ENCODE results near the gene SLC5A4.

Gene SLC5A4

GRCh38 chr22:32246166-32246565, 9.0 kb downstream of the SLC5A4 start:
- no peak for TF ChIP-seq CTCF (IDR thresholded peaks at IDR 0.05; ENCODE audit: extremely low read depth, missing control alignments)
- DNase-seq (ENCODE audit: low spot score) = no peak

- no peak for TF ChIP-seq CTCF (IDR thresholded peaks at IDR 0.05; ENCODE audit: extremely low read depth, missing control alignments)
- DNase-seq (ENCODE audit: low spot score) = no peak
Measured at GRCh38 chr22:32245042-32245441, 10.1 kb downstream of the SLC5A4 start.

GRCh38 chr22:32244547-32244946, 10.6 kb downstream of the SLC5A4 start:
- no peak for TF ChIP-seq CTCF (IDR thresholded peaks at IDR 0.05; ENCODE audit: extremely low read depth, missing control alignments)

GRCh38 chr22:32240461-32240860, 14.7 kb downstream of the SLC5A4 start:
- TF ChIP-seq CTCF (IDR thresholded peaks at IDR 0.05; ENCODE audit: extremely low read depth, missing control alignments) = no peak
- no peak for DNase-seq (ENCODE audit: low spot score)

More at GRCh38 chr22:32244547-32244946, 10.6 kb downstream of the SLC5A4 start:
- no peak for DNase-seq (ENCODE audit: low spot score)

- TF ChIP-seq CTCF (IDR thresholded peaks at IDR 0.05; ENCODE audit: extremely low read depth, missing control alignments) = no peak
- no peak for DNase-seq (ENCODE audit: low spot score)
Measured at GRCh38 chr22:32237906-32238305, 17.2 kb downstream of the SLC5A4 start.

- no peak for DNase-seq (ENCODE audit: low spot score)
- no peak for TF ChIP-seq CTCF (IDR thresholded peaks at IDR 0.05; ENCODE audit: extremely low read depth, missing control alignments)
Measured at GRCh38 chr22:32236970-32237369, 18.2 kb downstream of the SLC5A4 start.

- no peak for DNase-seq (ENCODE audit: low spot score)
- TF ChIP-seq CTCF (IDR thresholded peaks at IDR 0.05; ENCODE audit: extremely low read depth, missing control alignments) = no peak
Measured at GRCh38 chr22:32233091-32233490, 22.1 kb downstream of the SLC5A4 start.
